Midbrain (tissue), 1 donor: ENCODE measurements around the gene PEX16.

ENCODE experiments used
- DNase-seq: peaks from one replicate; lab custom pipeline; 2025; lab: John Stamatoyannopoulos, UW

Gene PEX16

DNA sequence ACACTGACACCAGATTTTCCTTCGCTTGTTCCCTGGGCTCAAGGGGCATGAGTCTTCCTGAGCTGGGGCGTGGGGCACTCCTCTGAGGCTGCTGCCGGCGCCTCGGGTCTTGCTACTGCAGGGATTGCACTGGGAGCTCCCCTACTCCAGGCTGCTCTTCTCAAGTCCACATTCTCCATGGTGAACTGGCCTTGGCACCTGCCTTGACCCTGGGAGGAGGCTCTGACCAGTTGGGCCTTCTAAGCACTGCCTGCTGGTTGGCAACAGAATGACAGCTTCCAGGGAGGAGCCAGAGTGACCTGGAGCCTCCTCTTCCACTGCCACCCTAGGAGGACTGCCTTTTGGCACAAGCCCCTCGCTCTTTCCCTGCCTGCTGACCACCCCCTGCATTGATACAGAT, 20.1 kb downstream of the PEX16 start:
- DNase-seq = no peak

- DNase-seq = no peak
These were observed 21.2 kb downstream of the PEX16 start for GRCh38 chr11:45896422-45896984.

DNA sequence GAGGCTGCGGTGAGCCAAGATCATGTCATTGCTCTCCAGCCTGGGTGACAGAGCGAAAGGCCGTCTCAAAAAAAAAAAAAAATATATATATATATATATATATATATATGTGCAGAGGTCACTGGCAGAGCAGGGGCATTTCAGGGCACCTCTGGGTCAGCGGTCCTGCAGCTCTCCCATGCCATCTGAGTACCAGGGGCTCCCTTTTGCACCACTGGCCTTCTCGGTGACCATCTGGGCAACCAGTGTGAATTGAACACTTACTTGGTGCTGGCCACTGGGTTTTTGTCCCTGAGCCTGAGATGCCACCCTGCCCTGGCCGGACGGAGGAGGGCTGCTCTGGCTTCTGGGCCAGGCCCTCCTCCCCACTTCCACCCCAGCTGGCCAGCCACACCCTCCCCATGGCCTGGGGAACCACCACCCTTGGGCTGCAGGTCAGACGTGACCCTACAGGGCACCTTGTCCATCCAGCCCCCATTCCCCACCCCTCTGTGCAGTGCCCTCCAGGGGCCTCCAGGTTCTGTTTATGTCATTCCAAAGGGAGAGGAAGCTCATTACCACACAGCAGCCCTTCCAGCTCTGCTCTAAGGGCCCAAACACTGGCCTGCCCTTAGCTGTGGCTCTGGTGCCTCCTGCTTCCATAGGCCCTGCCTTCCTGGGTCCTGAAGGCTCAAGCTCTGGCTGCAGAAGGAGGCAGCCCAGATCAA, 22.0 kb downstream of the PEX16 start:
- no peak for DNase-seq

GRCh38 chr11:45894555-45895247, 23.0 kb downstream of the PEX16 start:
- no peak for DNase-seq

DNA sequence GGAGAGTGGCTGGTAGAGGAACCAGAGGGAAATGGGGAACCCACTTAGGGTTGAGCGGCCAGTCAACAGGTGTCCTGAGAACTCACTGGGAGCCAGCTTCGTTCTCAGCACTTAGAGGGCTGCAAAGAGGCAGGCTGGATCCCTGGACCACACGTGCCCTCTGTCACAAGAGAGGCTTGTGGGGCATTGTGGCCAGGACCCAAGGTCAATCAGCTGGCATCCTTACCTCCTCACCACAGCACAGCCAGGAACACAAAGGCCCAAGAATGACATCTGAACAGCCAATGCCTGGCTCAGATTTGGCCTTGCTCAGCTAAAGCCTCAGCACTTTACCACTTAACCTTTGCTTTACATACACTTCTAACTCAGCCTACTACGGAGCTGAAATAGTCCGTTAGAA, 24.8 kb downstream of the PEX16 start:
- DNase-seq = no peak

DNA sequence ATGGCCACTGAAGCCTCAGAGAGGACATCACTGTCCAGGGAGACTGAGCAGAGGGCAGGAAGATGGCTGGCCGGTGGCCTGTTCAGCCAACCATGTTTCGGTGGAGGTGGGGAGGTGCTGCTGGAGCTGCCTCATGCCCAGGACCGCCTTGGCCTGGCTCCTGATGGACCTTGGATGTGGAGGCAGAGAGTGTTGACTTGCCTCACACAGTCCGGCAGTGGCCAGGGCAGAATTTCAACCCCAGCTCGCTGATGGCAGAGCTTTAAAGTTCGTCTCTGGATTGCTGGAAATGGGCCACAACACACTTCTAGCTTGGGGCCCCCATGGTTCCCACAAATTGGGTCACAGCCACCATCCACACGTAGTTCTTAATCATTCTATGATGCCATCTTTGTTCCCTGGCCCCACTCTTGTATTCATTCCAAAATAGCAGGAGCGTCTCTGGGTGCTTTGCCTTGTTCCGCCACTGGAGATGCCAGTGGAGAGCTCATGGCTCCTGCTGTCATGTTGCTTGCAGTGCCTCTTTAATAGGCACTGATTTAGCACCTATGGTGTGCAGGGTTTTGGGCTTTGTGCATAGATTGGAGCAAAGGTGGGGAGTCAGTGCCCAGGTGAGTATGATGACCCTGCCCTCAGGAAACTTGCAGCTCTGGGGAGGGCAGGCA, 26.7 kb downstream of the PEX16 start:
- no peak for DNase-seq

DNA sequence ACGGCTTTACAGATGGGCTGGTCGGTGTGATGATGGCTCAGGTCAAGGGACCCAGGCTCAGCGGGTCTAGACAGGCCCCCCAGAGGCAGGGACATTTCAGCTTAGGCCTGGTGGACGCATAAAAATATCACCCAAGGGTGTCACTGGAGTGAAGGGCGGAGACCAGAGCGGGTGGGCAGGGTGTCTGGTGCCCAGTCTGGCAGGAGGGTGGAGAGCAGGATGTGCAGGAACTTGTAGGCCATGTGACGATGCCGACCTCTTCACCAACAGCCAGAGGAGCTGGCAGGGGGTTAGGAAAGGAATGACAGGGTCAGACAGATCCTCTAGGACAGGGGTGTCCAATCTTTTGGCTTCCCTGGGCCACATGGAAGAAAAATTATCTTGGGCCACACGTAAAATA, 27.7 kb downstream of the PEX16 start:
- DNase-seq = no peak

GRCh38 chr11:45889555-45889954, 28.1 kb downstream of the PEX16 start:
- DNase-seq = no peak

DNA sequence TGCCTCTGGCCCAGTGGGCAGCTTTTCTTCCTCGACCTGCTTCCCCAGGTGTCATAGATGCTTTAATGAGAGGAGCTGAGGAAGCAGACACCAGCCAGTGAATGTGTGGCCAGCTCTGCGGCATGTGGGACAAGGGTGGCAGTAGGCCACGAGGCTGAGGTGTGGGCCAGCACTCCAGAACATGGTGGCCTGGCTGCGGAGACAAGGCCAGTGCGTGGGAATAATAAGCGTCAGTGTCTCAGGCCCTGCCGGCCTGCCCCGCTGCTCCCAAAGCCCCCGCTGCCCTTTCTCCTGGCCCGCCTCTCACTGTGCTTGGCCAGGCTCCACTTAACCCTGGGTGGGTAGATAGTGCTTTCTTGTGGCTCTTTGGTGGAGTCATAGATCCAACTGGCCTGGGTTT, 30.1 kb downstream of the PEX16 start:
- DNase-seq = no peak

- DNase-seq = no peak
These were observed 30.7 kb downstream of the PEX16 start for GRCh38 chr11:45886816-45887520.

- DNase-seq = no peak
These were observed 31.6 kb downstream of the PEX16 start for GRCh38 chr11:45885921-45886721.

DNA sequence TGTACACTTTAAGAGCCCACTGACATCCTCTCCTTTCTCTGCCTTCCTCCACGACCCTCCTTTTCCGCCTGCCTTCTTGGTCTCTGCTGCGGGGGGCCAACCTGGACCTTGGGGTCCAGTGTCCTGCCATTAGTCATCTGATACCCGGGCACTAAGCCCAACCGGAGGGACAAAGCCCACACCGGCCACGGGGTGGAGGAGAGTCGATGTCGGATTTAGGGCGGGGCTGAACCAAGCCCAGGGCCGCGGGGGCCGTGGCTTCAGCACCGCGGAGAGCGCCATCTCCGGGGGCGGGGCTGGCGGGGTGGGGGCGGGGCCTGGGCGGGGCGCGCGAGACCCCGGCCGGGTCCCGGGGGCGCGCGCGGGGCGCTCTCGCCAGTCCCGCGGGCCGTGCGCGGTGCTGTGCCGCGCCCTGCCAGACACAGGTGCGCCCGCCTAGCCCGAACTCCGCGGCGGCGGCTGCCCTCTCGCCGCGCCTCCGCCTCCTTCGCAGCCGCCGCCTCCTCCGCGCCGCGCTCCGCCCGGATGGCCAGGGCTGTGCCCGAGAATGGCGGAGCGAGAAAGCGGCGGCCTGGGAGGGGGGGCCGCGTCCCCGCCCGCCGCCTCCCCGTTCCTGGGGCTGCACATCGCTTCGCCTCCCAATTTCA, 32.3 kb downstream of the PEX16 start, which contains the start of gene MAPK8IP1:
TSS of gene MAPK8IP1 (plus strand) at position 378 of the 647 bp plus-strand sequence. CDS start at position 548, 170 bp downstream.
- DNase-seq = peak; percentile 39

GRCh38 chr11:45884596-45885185, 33.0 kb downstream of the PEX16 start:
- DNase-seq = no peak

GRCh38 chr11:45881708-45882368, 35.8 kb downstream of the PEX16 start:
- no peak for DNase-seq

- no peak for DNase-seq
These were observed 36.7 kb downstream of the PEX16 start for GRCh38 chr11:45880772-45881570.

GRCh38 chr11:45879803-45880686, 37.6 kb downstream of the PEX16 start:
- no peak for DNase-seq

DNA sequence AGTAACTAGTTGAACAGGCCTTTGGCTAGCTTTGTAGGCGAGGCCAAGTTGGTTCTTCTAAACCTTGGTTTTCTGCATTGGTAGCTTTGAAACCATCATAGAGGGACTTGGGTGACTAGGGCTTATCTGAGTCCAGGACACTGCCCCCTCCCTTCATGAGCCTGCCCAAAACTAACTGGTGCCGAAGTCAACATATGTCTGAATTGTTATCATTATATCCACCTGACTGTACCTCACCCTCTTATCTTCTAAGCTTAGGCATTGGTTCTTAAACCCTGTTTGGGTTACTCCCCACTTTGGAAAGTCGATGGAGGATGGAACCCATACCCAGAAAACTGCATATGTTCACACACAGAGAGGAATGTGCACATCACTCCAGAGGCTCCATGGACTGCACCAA, 39.8 kb downstream of the PEX16 start:
- no peak for DNase-seq

GRCh38 chr11:45877221-45877620, 40.5 kb downstream of the PEX16 start:
- DNase-seq = no peak
